K562 (cell line): ENCODE results near the gene GALNT9. TPM values are rescaled to one million over a fixed set of nuclear protein-coding genes. Genes with fewer than 3 reads are reported as not detected.

Experiments used
- ATAC-seq: fragments of 200-7000 bp; cut with Tn5 transposase; 3 replicates; pipeline ENCODE4 v1.9.1; 2020; ENCODE audit warnings: moderate library complexity
- BruUV-seq: library from RNA; stranded (reverse); fragments of 400-500 nt; replicated peaks from 2 replicates; lab custom pipeline; 2021; lab: Mats Ljungman, UMichigan
- CTCF ChIA-PET: fragments of 300-600 bp; formaldehyde crosslinking; extraction: SDS; loops from one replicate; lab custom pipeline; 2021; ENCODE audit warnings: low intra/inter-chr PET ratio; lab: Yijun Ruan, JAX
- POLR2A ChIA-PET: fragments of 300-600, 350-650 bp; sonication (Branson Sonifier 250); formaldehyde crosslinking; extraction: SDS; loops from one replicate; lab custom pipeline; 2021; ENCODE audit warnings: antibody characterized with exemption, inconsistent platforms; lab: Yijun Ruan, JAX
- DNase-seq, 4 experiments: peaks; one replicate each; pipeline versions ENCODE4 v3.0.0 to v3.0.0-alpha.2; 2011 to 2018; ENCODE audit warnings: low spot score in 3 of 4, mixed read lengths in 3 of 4; ENCODE audit errors: extremely low read depth in 1 of 4
- FAIRE-seq: peaks from 2 replicates; lab custom pipeline; 2011; peaks lifted over from hg19 to GRCh38; lab: Jason Lieb, UNC
- H2AFZ ChIP-seq: 2 replicates; pipeline ENCODE4 v1.6.0; 2011; ENCODE audit warnings: low read depth, low read length, control low read depth, inconsistent platforms
- H3K27ac ChIP-seq: fragments of 200-600 bp; 3 replicates; pipeline ENCODE4 v1.8.0; 2011; ENCODE audit warnings: low read depth, mild to moderate bottlenecking, control low read depth, inconsistent platforms, low read length, moderate library complexity, mixed read lengths; ENCODE audit errors: extremely low read depth
- H3K27me3 ChIP-seq, 2 experiments: fragments of 300-600 bp in 1 of 2; 2 replicates in 1 of 2; 3 replicates in 1 of 2; pipeline versions ENCODE4 v1.6.0 to v1.8.0; 2011; ENCODE audit warnings: inconsistent platforms in 2 of 2, low read length in 2 of 2, mild to moderate bottlenecking in 1 of 2, mixed read lengths in 1 of 2, moderate library complexity in 1 of 2; ENCODE audit not compliant: control insufficient read depth in 2 of 2, insufficient read depth in 2 of 2
- H3K36me3 ChIP-seq: fragments of 300-600 bp; 3 replicates; pipeline ENCODE4 v1.8.0; 2011; ENCODE audit warnings: mild to moderate bottlenecking, low read length, inconsistent platforms; ENCODE audit not compliant: control insufficient read depth, insufficient read depth
- H3K4me1 ChIP-seq, 2 experiments: fragments of 200-600 bp in 1 of 2; replicated peaks in 1 of 2; 2 replicates in 1 of 2; 3 replicates in 1 of 2; pipeline versions ENCODE4 v1.5.1 to v1.8.0; 2011; ENCODE audit warnings: inconsistent platforms in 2 of 2, low read length in 2 of 2, mild to moderate bottlenecking in 1 of 2, mixed read lengths in 1 of 2, moderate library complexity in 1 of 2; ENCODE audit not compliant: control insufficient read depth in 2 of 2, insufficient read depth in 2 of 2
- H3K4me2 ChIP-seq: 2 replicates; pipeline ENCODE4 v1.6.1; 2011; ENCODE audit warnings: low read length, control low read depth, inconsistent platforms, mixed read lengths; ENCODE audit not compliant: insufficient read depth
- H3K4me3 ChIP-seq: fragments of 200-600 bp; sonication (generic), shearing (Covaris generic); 2 replicates; pipeline ENCODE4 v1.5.1; 2016; ENCODE audit warnings: control low read depth, inconsistent platforms
- H3K79me2 ChIP-seq: fragments of 200-600 bp; 3 replicates; pipeline ENCODE4 v1.8.0; 2011; ENCODE audit warnings: low read length, inconsistent platforms; ENCODE audit not compliant: control insufficient read depth, insufficient read depth
- H3K9ac ChIP-seq, 2 experiments: 2 replicates each; pipeline versions ENCODE4 v1.6.0 to v1.6.1; 2011; ENCODE audit warnings: low read depth in 2 of 2, low read length in 2 of 2, control low read depth in 1 of 2, inconsistent platforms in 1 of 2, mild to moderate bottlenecking in 1 of 2, mixed read lengths in 1 of 2; ENCODE audit not compliant: insufficient read depth in 1 of 2
- H3K9me1 ChIP-seq: one replicate; pipeline ENCODE4 v1.6.0; 2011; ENCODE audit warnings: inconsistent platforms, mild to moderate bottlenecking, low read length, moderate library complexity; ENCODE audit not compliant: control insufficient read depth, insufficient read depth
- H3K9me3 ChIP-seq: replicated peaks from 2 replicates; pipeline ENCODE4 v1.5.1; 2011; ENCODE audit warnings: low read depth, low read length, inconsistent platforms; ENCODE audit not compliant: control insufficient read depth, insufficient read depth
- H4K20me1 ChIP-seq: replicated peaks from 2 replicates; pipeline ENCODE4 v1.6.1; 2011; ENCODE audit warnings: low read length, inconsistent platforms, mixed read lengths; ENCODE audit not compliant: control insufficient read depth, insufficient read depth
- ARID2 ChIP-seq: fragments of 450-650 bp; IDR thresholded peaks from 2 replicates; pipeline ENCODE4 v1.6.1; 2017; ENCODE audit warnings: antibody characterized with exemption, mild to moderate bottlenecking
- ARID3A ChIP-seq: IDR thresholded peaks from 2 replicates; pipeline ENCODE4 v1.6.1; 2012; ENCODE audit warnings: low read depth, low read length, improper control_type of control experiment, borderline replicate concordance
- ARID3B ChIP-seq: fragments of 250-450 bp; sonication (Bioruptor Pico); IDR thresholded peaks from 2 replicates; pipeline ENCODE4 v1.4.0; 2020; ENCODE audit warnings: borderline replicate concordance
- BRF1 ChIP-seq: IDR thresholded peaks from 3 replicates; pipeline ENCODE4 v1.6.1; 2011; ENCODE audit warnings: borderline replicate concordance, mild to moderate bottlenecking; ENCODE audit not compliant: insufficient read length; ENCODE audit errors: extremely low read depth
- CTBP1 ChIP-seq: fragments of 450-650 bp; IDR thresholded peaks from 2 replicates; pipeline ENCODE4 v1.6.1; 2016; ENCODE audit warnings: borderline replicate concordance
- CXXC5 ChIP-seq: fragments of 250-450 bp; sonication (Bioruptor Pico); IDR thresholded peaks from 2 replicates; pipeline ENCODE4 v1.8.0; 2022; ENCODE audit warnings: inconsistent platforms, mild to moderate bottlenecking, moderate library complexity
- HLTF ChIP-seq: fragments of 450-650 bp; IDR thresholded peaks from 2 replicates; pipeline ENCODE4 v1.6.1; 2016
- JUNB ChIP-seq: fragments of 450-650 bp; formaldehyde crosslinking; conservative IDR thresholded peaks from 2 replicates; pipeline ENCODE4 v1.4.0; 2020; ENCODE audit warnings: mild to moderate bottlenecking
- NFXL1 ChIP-seq: fragments of 450-650 bp; formaldehyde crosslinking; IDR thresholded peaks from 2 replicates; pipeline ENCODE4 v1.4.0; 2021; ENCODE audit warnings: mild to moderate bottlenecking
- SLC30A9 ChIP-seq: fragments of 250-450 bp; sonication (Bioruptor Pico); IDR thresholded peaks from 2 replicates; pipeline ENCODE4 v1.8.0; 2022; ENCODE audit warnings: mild to moderate bottlenecking, moderate library complexity
- SRSF3 ChIP-seq: fragments of 200-400 bp; formaldehyde crosslinking; IDR thresholded peaks from 2 replicates; pipeline ENCODE4 v1.6.1; 2016; ENCODE audit warnings: mild to moderate bottlenecking, low read length, moderate library complexity; ENCODE audit not compliant: insufficient read depth
- ZBTB26 ChIP-seq: fragments of 450-650 bp; formaldehyde crosslinking; IDR thresholded peaks from 2 replicates; pipeline ENCODE4 v1.4.0; 2022; ENCODE audit warnings: missing genetic modification characterization
- ZBTB7A ChIP-seq: IDR thresholded peaks from 2 replicates; pipeline ENCODE4 v1.6.1; 2011; ENCODE audit warnings: low read depth, mild to moderate bottlenecking, low read length, moderate library complexity, borderline replicate concordance; ENCODE audit not compliant: control insufficient read depth
- ZNF23 ChIP-seq: fragments of 250-450 bp; sonication (Bioruptor Pico); IDR thresholded peaks from 2 replicates; pipeline ENCODE4 v1.4.0; 2020; ENCODE audit warnings: mild to moderate bottlenecking
- ZNF507 ChIP-seq: conservative IDR thresholded peaks from 2 replicates; pipeline ENCODE4 v1.6.1; 2017; ENCODE audit warnings: missing genetic modification characterization, missing compliant biosample characterization
- ZNF551 ChIP-seq: fragments of 250-450 bp; sonication (Bioruptor Pico); IDR thresholded peaks from 2 replicates; pipeline ENCODE4 v1.5.0; 2021; ENCODE audit warnings: mild to moderate bottlenecking, moderate library complexity
- ZNF644 ChIP-seq: fragments of 200-800 bp; sonication (Bioruptor generic); IDR thresholded peaks from 2 replicates; pipeline ENCODE4 v1.6.1; 2016; ENCODE audit warnings: low read depth, missing genetic modification characterization, missing compliant biosample characterization
- ZNF695 ChIP-seq: fragments of 450-650 bp; formaldehyde crosslinking; IDR thresholded peaks from 2 replicates; pipeline ENCODE4 v1.4.0; 2020; ENCODE audit warnings: mild to moderate bottlenecking, moderate library complexity
- WGBS: fragments of 100-300 bp; shearing (Covaris generic); methylation state at CpG from one replicate; pipeline ENCODE4 v1.1.6; 2016; ENCODE audit warnings: low coverage, mixed read lengths; ENCODE audit not compliant: insufficient coverage; ENCODE audit errors: missing lambda C conversion rate; 5-methylcytosine and 5-hydroxymethylcytosine counted together
- in situ Hi-C: fragments of 300-500 bp; cut with MboI; formaldehyde crosslinking; loops from 4 replicates; pipeline ENCODE4 v1.15.0; 2018; ENCODE audit warnings: inconsistent platforms, mixed read lengths
- intact Hi-C: fragments of 100-400 bp; cut with micrococcal nuclease; formaldehyde crosslinking; loops from 2 replicates; pipeline ENCODE4 v1.14.2; 2022
- polyA plus RNA-seq, 8 experiments: library from polyadenylated mRNA; depleted of rRNA in 4 of 8; stranded (reverse) in 5 of 8; unstranded in 3 of 8; fragments of >200 nt; fragmentation: Nextera tagmentation in 2 of 8; fragmentation: Illumina TruSeq in 1 of 8; extraction: Ambion mirVana in 2 of 8; extraction: Trizol in 1 of 8; gene quantifications; 2 replicates each; pipeline versions ENCODE4 v1.2.1 to v1.2.3, GENCODE V29; 2011 to 2014; ENCODE audit warnings: inconsistent platforms in 1 of 8, missing spikeins in 1 of 8
- total RNA-seq, 7 experiments: library from RNA; depleted of rRNA in 6 of 7; stranded (reverse); fragments of >200 nt in 6 of 7; fragmentation: Illumina TruSeq in 2 of 7; extraction: Trizol in 2 of 7; gene quantifications; 2 replicates each; pipeline versions ENCODE4 v1.2.1 to v1.2.3, GENCODE V29; 2011 to 2021; ENCODE audit warnings: low replicate concordance in 1 of 7
- TF ChIP-seq, protein P1 (sequence below): fragments of 450-650 bp; formaldehyde crosslinking; IDR thresholded peaks from 2 replicates; pipeline ENCODE4 v1.4.0; 2020; ENCODE audit warnings: mild to moderate bottlenecking, moderate library complexity

The GALNT9 gene
- total and polyA plus RNA-seq, 9 of the 15 experiments (the other 6 are each of a cell fraction or from before 2014, with no cell fraction given), result not detected

GRCh38 chr12:132281038-132281437 lies 48.4 kb downstream of the GALNT9 start:
- DNase-seq (no peak), FAIRE-seq (no peak), ATAC-seq (no peak)
- Histone ChIP-seq H3K9me1 (no peaks in the 10 kb centered on the region), H3K36me3 (no peaks in the 10 kb centered on the region), H3K9me3 (no peaks in the 10 kb centered on the region), H3K4me3 (no peak overlapping the region), H3K27ac (no peak overlapping the region), H4K20me1 (no peaks in the 10 kb centered on the region), H2AFZ (no peak overlapping the region), H3K9ac (no peak overlapping the region), H3K4me2 (no peak overlapping the region), H3K27me3 (peaks cover 19 to 68% of the 10 kb centered on the region in 2 experiments; a peak in 4 of 5 replicates), H3K79me2 (no peaks in the 10 kb centered on the region), H3K4me1 (peaks cover 0 to 20% of the 10 kb centered on the region in 2 experiments; a peak in 2 of 5 replicates)
- POLR2A ChIA-PET, result no interaction called here
- WGBS, result 2% methylated on average over 19 of the region's 19 CpGs
- intact Hi-C loops (no loop called here), in situ Hi-C loops (no loop called here)
- no TSS peak for BruUV-seq
- CTCF ChIA-PET, result no interaction called here
- TF ChIP-seq ZNF551 (CRISPR knock-in tag), result no peak
- no peak for TF ChIP-seq HLTF
- no peak for TF ChIP-seq ARID2
- no peak for TF ChIP-seq ARID3B (CRISPR knock-in tag)
- TF ChIP-seq ARID3A, result no peak
- TF ChIP-seq SLC30A9 (CRISPR knock-in tag), result no peak
- TF ChIP-seq BRF1, result no peak
- TF ChIP-seq ZNF23 (CRISPR knock-in tag), result no peak
- no peak for TF ChIP-seq SRSF3
- TF ChIP-seq ZNF644 (tag), result no peak
- TF ChIP-seq ZBTB26 (CRISPR knock-in tag), result no peak
- TF ChIP-seq ZNF507 (tag), result no peak
- no peak for TF ChIP-seq JUNB (CRISPR knock-in tag)
- TF ChIP-seq, protein P1, sequence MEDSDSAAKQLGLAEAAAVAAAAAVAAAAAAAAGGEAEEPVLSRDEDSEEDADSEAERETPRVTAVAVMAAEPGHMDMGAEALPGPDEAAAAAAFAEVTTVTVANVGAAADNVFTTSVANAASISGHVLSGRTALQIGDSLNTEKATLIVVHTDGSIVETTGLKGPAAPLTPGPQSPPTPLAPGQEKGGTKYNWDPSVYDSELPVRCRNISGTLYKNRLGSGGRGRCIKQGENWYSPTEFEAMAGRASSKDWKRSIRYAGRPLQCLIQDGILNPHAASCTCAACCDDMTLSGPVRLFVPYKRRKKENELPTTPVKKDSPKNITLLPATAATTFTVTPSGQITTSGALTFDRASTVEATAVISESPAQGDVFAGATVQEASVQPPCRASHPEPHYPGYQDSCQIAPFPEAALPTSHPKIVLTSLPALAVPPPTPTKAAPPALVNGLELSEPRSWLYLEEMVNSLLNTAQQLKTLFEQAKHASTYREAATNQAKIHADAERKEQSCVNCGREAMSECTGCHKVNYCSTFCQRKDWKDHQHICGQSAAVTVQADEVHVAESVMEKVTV (CRISPR knock-in tag), result no peak
- TF ChIP-seq CXXC5 (CRISPR knock-in tag), result no peak
- no peak for TF ChIP-seq NFXL1
- TF ChIP-seq ZBTB7A, result no peak
- no peak for TF ChIP-seq CTBP1
- no peak for TF ChIP-seq ZNF695 (CRISPR knock-in tag)
